22Rv1 (cell line): Measurements from ENCODE around the gene GNAI3.

Experiments used
- CTCF ChIP-seq: fragments of 450-650 bp; IDR thresholded peaks from 2 replicates; pipeline ENCODE4 v1.5.1; 2017; ENCODE audit warnings: mild to moderate bottlenecking
- ZFX ChIP-seq: fragments of 450-650 bp; IDR thresholded peaks from 2 replicates; pipeline ENCODE4 v1.6.1; 2017; ENCODE audit warnings: antibody characterized with exemption, borderline replicate concordance

GRCh38 chr1:109570414-109570813 is 22.0 kb downstream of the GNAI3 start:
- TF ChIP-seq ZFX (no peak), CTCF (no peak)
